OCI-LY7 (cell line): ENCODE results near the gene FOXA2. TPM values are rescaled to one million over a fixed set of nuclear protein-coding genes. Genes with fewer than 3 reads are reported as not detected.

Experiments used
- Bru-seq: library from RNA; stranded (reverse); fragments of 400-500 nt; gene quantifications from one replicate; lab custom pipeline; 2021; lab: Mats Ljungman, UMichigan
- BruChase-seq, 2 experiments: library from RNA; stranded (reverse); fragments of 400-500 nt; gene quantifications; one replicate each; lab custom pipeline; 2021; lab: Mats Ljungman, UMichigan
- BruUV-seq: library from RNA; stranded (reverse); fragments of 400-500 nt; replicated peaks from 2 replicates; lab custom pipeline; 2021; lab: Mats Ljungman, UMichigan
- CTCF ChIA-PET: fragments of 300-600 bp; sonication (Branson Sonifier 250); formaldehyde crosslinking; loops from one replicate; lab custom pipeline; 2022; ENCODE audit warnings: antibody characterized with exemption; ENCODE audit not compliant: unreplicated experiment; lab: Charles Lee
- POLR2A ChIA-PET: fragments of 300-600 bp; sonication (Branson Sonifier 250); formaldehyde crosslinking; loops from one replicate; lab custom pipeline; 2022; ENCODE audit warnings: antibody characterized with exemption; lab: Charles Lee
- DNase-seq: peaks from one replicate; pipeline ENCODE4 v3.0.0-alpha.2; 2015; ENCODE audit warnings: low spot score
- H2AFZ ChIP-seq: fragments of 200-600 bp; sonication (generic), shearing (Covaris generic); 2 replicates; pipeline ENCODE4 v1.6.1; 2014; ENCODE audit warnings: mild to moderate bottlenecking, antibody characterized with exemption, low read length, moderate library complexity
- H3K27ac ChIP-seq: fragments of 200-600 bp; sonication (generic); 2 replicates; pipeline ENCODE4 v1.5.1; 2014; ENCODE audit warnings: mixed run types, low read depth, mild to moderate bottlenecking, moderate library complexity, low read length, inconsistent platforms; ENCODE audit not compliant: poor library complexity, severe bottlenecking
- H3K36me3 ChIP-seq: fragments of 200-600 bp; sonication (generic); 2 replicates; pipeline ENCODE4 v1.6.1; 2014; ENCODE audit warnings: mild to moderate bottlenecking, antibody characterized with exemption, low read length, moderate library complexity, mixed read lengths; ENCODE audit not compliant: insufficient read depth
- H3K4me1 ChIP-seq: fragments of 200-600 bp; sonication (generic); 2 replicates; pipeline ENCODE4 v1.5.1; 2014; ENCODE audit warnings: mild to moderate bottlenecking, low read length; ENCODE audit not compliant: insufficient read depth, poor library complexity, severe bottlenecking
- H3K4me2 ChIP-seq: fragments of 200-600 bp; sonication (generic); 2 replicates; pipeline ENCODE4 v1.6.1; 2014; ENCODE audit warnings: mild to moderate bottlenecking, low read length
- H3K4me3 ChIP-seq: fragments of 200-600 bp; sonication (generic); 2 replicates; pipeline ENCODE4 v1.5.1; 2014; ENCODE audit warnings: mild to moderate bottlenecking, low read depth, low read length; ENCODE audit not compliant: poor library complexity, severe bottlenecking
- H3K79me2 ChIP-seq: fragments of 200-600 bp; sonication (generic); 2 replicates; pipeline ENCODE4 v1.6.1; 2016; ENCODE audit warnings: low read depth, mild to moderate bottlenecking, low read length, moderate library complexity, mixed read lengths; ENCODE audit not compliant: insufficient read depth
- H3K9me2 ChIP-seq: fragments of 200-600 bp; sonication (generic); 2 replicates; pipeline ENCODE4 v1.6.1; 2016; ENCODE audit warnings: mild to moderate bottlenecking, low read length, mixed read lengths; ENCODE audit not compliant: insufficient read depth
- H3K9me3 ChIP-seq: fragments of 200-600 bp; sonication (generic); 2 replicates; pipeline ENCODE4 v1.6.1; 2014; ENCODE audit warnings: mild to moderate bottlenecking, mixed run types, low read length, mixed read lengths
- H4K20me1 ChIP-seq: fragments of 200-600 bp; sonication (generic); 2 replicates; pipeline ENCODE4 v1.6.1; 2014; ENCODE audit warnings: mild to moderate bottlenecking, antibody characterized with exemption, low read length, moderate library complexity, mixed read lengths; ENCODE audit not compliant: insufficient read depth
- CTCF ChIP-seq: fragments of 200-600 bp; sonication (generic); conservative IDR thresholded peaks from 2 replicates; pipeline ENCODE4 v1.5.1; 2014; ENCODE audit warnings: mild to moderate bottlenecking, antibody characterized with exemption, low read length, moderate library complexity, mixed read lengths
- EZH2phosphoT487 ChIP-seq: fragments of 200-600 bp; sonication (generic); IDR thresholded peaks from 2 replicates; pipeline ENCODE4 v1.6.1; 2018; ENCODE audit warnings: low read depth, borderline replicate concordance, mild to moderate bottlenecking, mixed run types, antibody characterized with exemption, low read length, moderate library complexity, mixed read lengths
- intact Hi-C: fragments of 100-400 bp; cut with micrococcal nuclease; formaldehyde crosslinking; loops from one replicate; pipeline ENCODE4 v1.10.0; 2022; ENCODE audit not compliant: unreplicated experiment
- long read RNA-seq: library from polyadenylated mRNA; stranded (forward); transcript quantifications from one replicate; pipeline ENCODE4 v2.0.0, GENCODE V29; 2022
- total RNA-seq, 2 experiments: library from RNA; depleted of rRNA in 1 of 2; stranded (reverse); fragments of >200 nt in 1 of 2; shearing (Covaris generic) in 1 of 2; gene quantifications; 2 replicates each; pipeline ENCODE4 v1.2.3, GENCODE V29; 2014 to 2022

FOXA2 gene
- total RNA-seq (2014; rRNA removed; shearing (Covaris generic)) (not detected in 2 replicates), total RNA-seq (2022) (not detected in 2 replicates), Bru-seq, nascent RNA (not detected), BruChase-seq, experiment 1, labeled RNA remaining after a 6-hour chase (not detected), BruChase-seq, experiment 2, labeled RNA remaining after a 2-hour chase (not detected)
- long read RNA-seq, result 0 reads

DNA sequence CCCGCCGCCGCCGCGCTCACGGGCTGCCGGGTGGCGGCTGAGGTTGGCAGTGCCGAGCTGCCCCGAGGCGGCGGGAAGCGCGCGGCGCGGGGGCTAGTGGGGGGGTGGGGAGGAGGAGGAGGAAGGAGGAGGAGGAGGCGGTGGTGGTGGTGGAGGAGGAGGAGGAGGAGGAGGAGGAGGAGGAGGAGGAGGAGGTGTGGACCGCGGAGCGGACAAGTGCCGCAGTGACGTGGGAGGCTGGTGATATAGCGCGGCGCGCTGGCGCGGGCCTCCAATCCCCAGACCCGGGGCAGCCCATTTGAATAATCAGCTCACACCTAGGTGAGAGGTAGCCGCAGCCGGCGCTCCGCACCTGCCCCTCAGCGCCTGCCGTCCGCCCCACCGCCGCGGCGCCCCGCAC, at the start of gene FOXA2:
Gene FOXA2 (minus strand): TSS at position 51 of the 400 bp plus-strand sequence. CDS start 294 bp downstream, outside the sequence.
- H3K27ac ChIP-seq, result no peak within 1 kb of the TSS
- no peak within 1 kb of the TSS for H2AFZ ChIP-seq
- intact Hi-C loops, result no loop called here
- BruUV-seq, result no TSS peak
- no peaks in the 10 kb centered on the region for H3K79me2 ChIP-seq
- H3K4me2 ChIP-seq, result no peak within 1 kb of the TSS
- no peaks in the 10 kb centered on the region for H3K36me3 ChIP-seq
- no peak within 1 kb of the TSS for H3K4me3 ChIP-seq
- H4K20me1 ChIP-seq, result no peaks in the 10 kb centered on the region
- H3K4me1 ChIP-seq, result no peaks in the 10 kb centered on the region
- no peaks in the 10 kb centered on the region for H3K9me2 ChIP-seq
- no peak for DNase-seq
- CTCF ChIA-PET, result no interaction called here
- no peaks in the 10 kb centered on the region for H3K9me3 ChIP-seq
- no peak for TF ChIP-seq CTCF
- no peak for TF ChIP-seq EZH2phosphoT487
- POLR2A ChIA-PET, result no interaction called here

DNA sequence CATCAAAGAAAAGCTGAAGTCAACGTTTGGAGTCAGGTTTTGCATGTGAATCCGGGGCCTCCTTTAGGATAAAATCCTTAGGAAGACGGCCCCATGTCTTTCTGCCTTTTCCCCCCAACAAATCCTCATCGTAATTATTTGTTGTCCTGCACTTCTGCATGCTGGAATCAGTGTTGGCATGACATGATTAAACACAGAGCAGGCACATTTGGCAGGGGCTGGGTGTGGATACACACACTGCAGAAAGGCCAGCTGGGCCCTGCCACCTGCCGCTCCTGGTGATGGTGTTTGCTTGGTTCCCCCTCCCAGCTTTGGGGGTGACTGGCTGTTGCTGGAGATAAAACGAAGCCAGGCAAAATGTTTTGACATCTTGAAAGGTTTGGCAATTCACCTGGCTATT, 46.3 kb upstream of the FOXA2 start:
- ChIA-PET CTCF (no interaction called here), POLR2A (no interaction called here)
- H3K27ac ChIP-seq, result no peak overlapping the region
- no peaks in the 10 kb centered on the region for H3K36me3 ChIP-seq
- no peaks in the 10 kb centered on the region for H4K20me1 ChIP-seq
- intact Hi-C loops, result no loop called here
- no peak overlapping the region for H3K4me3 ChIP-seq
- H3K4me2 ChIP-seq, result no peak overlapping the region
- DNase-seq, result no peak
- no peaks in the 10 kb centered on the region for H3K79me2 ChIP-seq
- H3K4me1 ChIP-seq, result no peaks in the 10 kb centered on the region
- no peaks in the 10 kb centered on the region for H3K9me3 ChIP-seq
- H3K9me2 ChIP-seq, result no peaks in the 10 kb centered on the region
- no TSS peak for BruUV-seq
- no peak overlapping the region for H2AFZ ChIP-seq
- TF ChIP-seq CTCF (no peak), EZH2phosphoT487 (no peak)

- no peaks in the 10 kb centered on the region for H4K20me1 ChIP-seq
- no peak overlapping the region for H3K4me3 ChIP-seq
- H3K36me3 ChIP-seq, result no peaks in the 10 kb centered on the region
- intact Hi-C loops, result no loop called here
- BruUV-seq, result no TSS peak
- no peaks in the 10 kb centered on the region for H3K9me2 ChIP-seq
- no peak for DNase-seq
- H3K9me3 ChIP-seq, result no peaks in the 10 kb centered on the region
- ChIA-PET CTCF (no interaction called here), POLR2A (no interaction called here)
- no peaks in the 10 kb centered on the region for H3K4me1 ChIP-seq
- no peak overlapping the region for H3K4me2 ChIP-seq
- H2AFZ ChIP-seq, result no peak overlapping the region
- H3K27ac ChIP-seq, result no peak overlapping the region
- H3K79me2 ChIP-seq, result no peaks in the 10 kb centered on the region
- TF ChIP-seq CTCF (no peak), EZH2phosphoT487 (no peak)
Measured at GRCh38 chr20:22629927-22630326, 45.6 kb upstream of the FOXA2 start.
